K562 (cell line): ENCODE measurements around the gene XRCC2.

Source experiments
- PHF8 ChIP-seq: fragments of 200-600 bp; sonication (generic); IDR thresholded peaks from 2 replicates; pipeline ENCODE4 v1.6.1; 2012; ENCODE audit warnings: mixed run types, mild to moderate bottlenecking, inconsistent platforms, low read length, moderate library complexity, borderline replicate concordance
- PTRF ChIP-seq: fragments of 450-650 bp; IDR thresholded peaks from 2 replicates; pipeline ENCODE4 v1.6.1; 2016; ENCODE audit warnings: mild to moderate bottlenecking, missing genetic modification characterization, missing compliant biosample characterization
- SNAPC5 ChIP-seq: fragments of 250-450 bp; sonication (Bioruptor Pico); IDR thresholded peaks from 2 replicates; pipeline ENCODE4 v1.8.0; 2021; ENCODE audit warnings: moderate library complexity, mild to moderate bottlenecking, inconsistent platforms
- XRCC5 ChIP-seq: fragments of 200-400 bp; formaldehyde crosslinking; IDR thresholded peaks from 2 replicates; pipeline ENCODE4 v1.6.1; 2017; ENCODE audit warnings: low read depth, mild to moderate bottlenecking, low read length
- ZKSCAN1 ChIP-seq: fragments of 150-350 bp; IDR thresholded peaks from 2 replicates; pipeline ENCODE4 v1.6.1; 2016; ENCODE audit warnings: low read depth, low read length
- TF ChIP-seq, protein P1 (sequence below), 3 experiments: IDR thresholded peaks in 2 of 3; conservative IDR thresholded peaks in 1 of 3; 2 replicates each; pipeline ENCODE4 v1.5.1; 2011 to 2012; ENCODE audit warnings: low read length in 3 of 3, mild to moderate bottlenecking in 3 of 3, control low read depth in 2 of 3, improper control_type of control experiment in 1 of 3, inconsistent platforms in 1 of 3, low read depth in 1 of 3, mixed read lengths in 1 of 3, moderate library complexity in 1 of 3; ENCODE audit not compliant: insufficient read depth in 2 of 3

GRCh38 chr7:152663931-152664330, 12.0 kb downstream of the XRCC2 start:
- no peak for TF ChIP-seq PTRF (tag)
- no peak for TF ChIP-seq ZKSCAN1
- no peak for TF ChIP-seq SNAPC5
- TF ChIP-seq, protein P1, sequence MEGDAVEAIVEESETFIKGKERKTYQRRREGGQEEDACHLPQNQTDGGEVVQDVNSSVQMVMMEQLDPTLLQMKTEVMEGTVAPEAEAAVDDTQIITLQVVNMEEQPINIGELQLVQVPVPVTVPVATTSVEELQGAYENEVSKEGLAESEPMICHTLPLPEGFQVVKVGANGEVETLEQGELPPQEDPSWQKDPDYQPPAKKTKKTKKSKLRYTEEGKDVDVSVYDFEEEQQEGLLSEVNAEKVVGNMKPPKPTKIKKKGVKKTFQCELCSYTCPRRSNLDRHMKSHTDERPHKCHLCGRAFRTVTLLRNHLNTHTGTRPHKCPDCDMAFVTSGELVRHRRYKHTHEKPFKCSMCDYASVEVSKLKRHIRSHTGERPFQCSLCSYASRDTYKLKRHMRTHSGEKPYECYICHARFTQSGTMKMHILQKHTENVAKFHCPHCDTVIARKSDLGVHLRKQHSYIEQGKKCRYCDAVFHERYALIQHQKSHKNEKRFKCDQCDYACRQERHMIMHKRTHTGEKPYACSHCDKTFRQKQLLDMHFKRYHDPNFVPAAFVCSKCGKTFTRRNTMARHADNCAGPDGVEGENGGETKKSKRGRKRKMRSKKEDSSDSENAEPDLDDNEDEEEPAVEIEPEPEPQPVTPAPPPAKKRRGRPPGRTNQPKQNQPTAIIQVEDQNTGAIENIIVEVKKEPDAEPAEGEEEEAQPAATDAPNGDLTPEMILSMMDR (IDR thresholded peaks at IDR 0.05 in 2 of 3, conservative IDR thresholded peaks at IDR 0.05 in 1 of 3; ENCODE audit: insufficient read depth in 2 of 3, low read depth in 1 of 3, low read length in 3 of 3): no peak
- no peak for TF ChIP-seq XRCC5
- TF ChIP-seq PHF8: no peak
